GM13977 (cell line): Measurements from ENCODE around the gene CFDP1.
"Not testable (repeated sequence)": the region's sequence is repeated elsewhere in the genome, so short reads cannot be mapped to it uniquely, and the experiment has no call there.

ENCODE experiments used
- DNase-seq: peaks from one replicate; pipeline ENCODE4 v3.0.0; 2012; ENCODE audit warnings: low spot score
- CTCF ChIP-seq: IDR thresholded peaks from 2 replicates; pipeline ENCODE4 v1.5.1; 2012; ENCODE audit warnings: mild to moderate bottlenecking, control low read depth; ENCODE audit not compliant: insufficient read depth; ENCODE audit errors: extremely low read depth, missing control alignments
- in situ Hi-C: fragments of 300-500 bp; cut with MboI; formaldehyde crosslinking; loops from one replicate; pipeline ENCODE4 v1.12.0; 2022; ENCODE audit warnings: low sequenced_read_pairs, low pct_unique_long_range_greater_than_20kb, mixed read lengths, inconsistent platforms; ENCODE audit not compliant: unreplicated experiment

CFDP1 gene

GRCh38 chr16:75282466-75283281 is 150.6 kb downstream of the CFDP1 start:
- TF ChIP-seq CTCF = no peak
- no peak for DNase-seq
- in situ Hi-C loops = no loop called here

GRCh38 chr16:75281826-75282225 is 151.5 kb downstream of the CFDP1 start:
- no peak for DNase-seq
- in situ Hi-C loops = no loop called here
- no peak for TF ChIP-seq CTCF

GRCh38 chr16:75281009-75281408 is 152.3 kb downstream of the CFDP1 start:
- in situ Hi-C loops, DNase-seq: not testable (repeated sequence)

- in situ Hi-C loops = no loop called here
- no peak for TF ChIP-seq CTCF
- no peak for DNase-seq
Observed at GRCh38 chr16:75280331-75280804, 152.9 kb downstream of the CFDP1 start.

- in situ Hi-C loops = no loop called here
- no peak for TF ChIP-seq CTCF
- no peak for DNase-seq
Observed at GRCh38 chr16:75279305-75279704, 154.0 kb downstream of the CFDP1 start.

GRCh38 chr16:75273054-75273925 is 160.0 kb downstream of the CFDP1 start:
- no peak for TF ChIP-seq CTCF

GRCh38 chr16:75272629-75273028 is 160.7 kb downstream of the CFDP1 start:
- DNase-seq, in situ Hi-C loops: not testable (repeated sequence)

More at GRCh38 chr16:75273054-75273925, 160.0 kb downstream of the CFDP1 start:
- DNase-seq = no peak
- in situ Hi-C loops = no loop called here
